Endothelial cell of umbilical vein (primary cell): Measurements from ENCODE around the gene CLPX. TPM values are rescaled to one million over a fixed set of nuclear protein-coding genes. Genes with fewer than 3 reads are reported as not detected.

Experiments
- BruUV-seq: library from RNA; stranded (reverse); fragments of 400-500 nt; replicated peaks from 2 replicates; lab custom pipeline; 2021; lab: Mats Ljungman, UMichigan
- CTCF ChIA-PET: fragments of 300-600, 350-600 bp; sonication (Branson Sonifier 250); formaldehyde crosslinking; loops from one replicate; lab custom pipeline; 2021; ENCODE audit warnings: antibody characterized with exemption, inconsistent platforms; lab: Charles Lee
- POLR2A ChIA-PET: fragments of 300-600, 350-600 bp; sonication (Branson Sonifier 250); formaldehyde crosslinking; loops from one replicate; lab custom pipeline; 2021; ENCODE audit warnings: antibody characterized with exemption, inconsistent platforms; lab: Charles Lee
- DNase-seq: peaks from one replicate; pipeline ENCODE4 v3.0.0-alpha.2; 2011; ENCODE audit warnings: low read depth, low spot score
- FAIRE-seq: peaks from 2 replicates; lab custom pipeline; 2011; peaks lifted over from hg19 to GRCh38; lab: Jason Lieb, UNC
- H2AFZ ChIP-seq: 2 replicates; pipeline ENCODE4 v1.6.0; 2012; ENCODE audit warnings: low read depth, low read length, control low read depth, inconsistent platforms
- H3K27ac ChIP-seq: 2 replicates; pipeline ENCODE4 v1.5.1; 2011; ENCODE audit warnings: low read depth, mild to moderate bottlenecking, control low read depth, low read length, moderate library complexity; ENCODE audit not compliant: insufficient read depth
- H3K27me3 ChIP-seq, 2 experiments: 2 replicates each; pipeline versions ENCODE4 v1.6.0 to v1.6.1; 2011; ENCODE audit warnings: low read length in 2 of 2, mixed read lengths in 1 of 2; ENCODE audit not compliant: control insufficient read depth in 2 of 2, insufficient read depth in 2 of 2
- H3K36me3 ChIP-seq, 2 experiments: 2 replicates in 1 of 2; 3 replicates in 1 of 2; pipeline ENCODE4 v1.5.1; 2011; ENCODE audit warnings: low read length in 2 of 2, mild to moderate bottlenecking in 1 of 2, moderate library complexity in 1 of 2; ENCODE audit not compliant: control insufficient read depth in 2 of 2, insufficient read depth in 2 of 2; ENCODE audit errors: extremely low read depth in 1 of 2
- H3K4me1 ChIP-seq: 3 replicates; pipeline ENCODE4 v1.5.1; 2011; ENCODE audit warnings: mild to moderate bottlenecking, low read length; ENCODE audit not compliant: control insufficient read depth, insufficient read depth; ENCODE audit errors: extremely low read depth
- H3K4me2 ChIP-seq: 2 replicates; pipeline ENCODE4 v1.6.1; 2011; ENCODE audit warnings: low read length, control low read depth, mixed read lengths; ENCODE audit not compliant: insufficient read depth
- H3K4me3 ChIP-seq, 3 experiments: fragments of 200-600 bp in 1 of 3; sonication (generic), shearing (Covaris generic) in 1 of 3; replicated peaks in 1 of 3; 2 replicates each; pipeline ENCODE4 v1.5.1; 2011 to 2016; ENCODE audit warnings: control low read depth in 3 of 3, low read length in 3 of 3, mild to moderate bottlenecking in 2 of 3, inconsistent platforms in 1 of 3, low read depth in 1 of 3, moderate library complexity in 1 of 3; ENCODE audit not compliant: insufficient read depth in 1 of 3
- H3K79me2 ChIP-seq: 2 replicates; pipeline ENCODE4 v1.6.0; 2012; ENCODE audit warnings: low read length, inconsistent platforms; ENCODE audit not compliant: control insufficient read depth, insufficient read depth
- H3K9ac ChIP-seq: replicated peaks from 2 replicates; pipeline ENCODE3; 2011; ENCODE audit warnings: low read length, control low read depth; ENCODE audit not compliant: insufficient read depth; ENCODE audit errors: extremely low read depth
- H3K9me1 ChIP-seq: replicated peaks from 3 replicates; pipeline ENCODE4 v1.6.0; 2011; ENCODE audit warnings: mild to moderate bottlenecking, low read length; ENCODE audit not compliant: control insufficient read depth, insufficient read depth; ENCODE audit errors: extremely low read depth
- H3K9me3 ChIP-seq: replicated peaks from 2 replicates; pipeline ENCODE4 v1.5.1; 2012; ENCODE audit warnings: low read length, inconsistent platforms; ENCODE audit not compliant: control insufficient read depth, insufficient read depth
- H4K20me1 ChIP-seq: replicated peaks from 2 replicates; pipeline ENCODE3; 2011; ENCODE audit warnings: mild to moderate bottlenecking, low read length; ENCODE audit not compliant: control insufficient read depth, insufficient read depth; ENCODE audit errors: extremely low read depth
- CTCF ChIP-seq, 2 donors: IDR thresholded peaks; 1 replicate in 1 of 2; 2 replicates in 1 of 2; pipeline ENCODE4 v1.5.1; 2011; ENCODE audit warnings: low read length in 2 of 2, mild to moderate bottlenecking in 2 of 2, moderate library complexity in 2 of 2, control low read depth in 1 of 2, inconsistent platforms in 1 of 2, low read depth in 1 of 2; ENCODE audit not compliant: insufficient read depth in 1 of 2; ENCODE audit errors: extremely low read depth in 1 of 2
- EZH2 ChIP-seq: IDR thresholded peaks from 2 replicates; pipeline ENCODE4 v1.6.1; 2012; ENCODE audit warnings: borderline replicate concordance, low read depth, mild to moderate bottlenecking, moderate library complexity, low read length, inconsistent platforms; ENCODE audit not compliant: severe bottlenecking
- FOS ChIP-seq: IDR thresholded peaks from 2 replicates; pipeline ENCODE4 v1.6.1; 2011; ENCODE audit warnings: mild to moderate bottlenecking, low read length, moderate library complexity, borderline replicate concordance; ENCODE audit not compliant: insufficient read depth
- GATA2 ChIP-seq: IDR thresholded peaks from 2 replicates; pipeline ENCODE4 v1.7.0; 2011; ENCODE audit warnings: low read depth, mild to moderate bottlenecking, moderate library complexity, mixed read lengths, low read length; ENCODE audit not compliant: insufficient read length, insufficient read depth
- JUN ChIP-seq: IDR thresholded peaks from 2 replicates; pipeline ENCODE4 v1.6.1; 2011; ENCODE audit warnings: borderline replicate concordance, low read depth; ENCODE audit not compliant: insufficient read length, insufficient read depth
- MAX ChIP-seq: IDR thresholded peaks from 2 replicates; pipeline ENCODE4 v1.6.1; 2011; ENCODE audit not compliant: insufficient read depth, insufficient read length
- MYC ChIP-seq: IDR thresholded peaks from one replicate; pipeline ENCODE4 v1.6.1; 2011; ENCODE audit warnings: mild to moderate bottlenecking, low read depth, low read length
- POLR2A ChIP-seq: IDR thresholded peaks from 2 replicates; pipeline ENCODE4 v1.6.1; 2012; ENCODE audit warnings: low read depth, mild to moderate bottlenecking, control low read depth, low read length
- POLR2AphosphoS5 ChIP-seq: IDR thresholded peaks from 2 replicates; pipeline ENCODE4 v1.6.1; 2012; ENCODE audit warnings: low read depth, mild to moderate bottlenecking, control low read depth, low read length, moderate library complexity; ENCODE audit not compliant: insufficient read depth
- dilution Hi-C: fragments of 300-500 bp; cut with MboI; formaldehyde crosslinking; loops from one replicate; pipeline ENCODE4 v1.15.0; 2019; ENCODE audit warnings: low sequenced_read_pairs; ENCODE audit not compliant: extremely low pct_ligation_motif_present
- intact Hi-C: fragments of 100-400 bp; cut with micrococcal nuclease; formaldehyde crosslinking; loops from one replicate; pipeline ENCODE4 v1.10.0; 2022
- polyA plus RNA-seq, 4 experiments: library from polyadenylated mRNA; depleted of rRNA in 3 of 4; stranded (reverse) in 3 of 4; unstranded in 1 of 4; fragments of >200 nt; gene quantifications; 2 replicates each; pipeline versions ENCODE4 v1.2.1 to v1.2.3, GENCODE V29; 2011 to 2012; ENCODE audit warnings: missing spikeins in 1 of 4
- total RNA-seq: library from RNA; stranded (reverse); gene quantifications from 2 replicates; pipeline ENCODE4 v1.2.3, GENCODE V29; 2021

CLPX gene
- total and polyA plus RNA-seq, 2 donors (not counting 3 experiments of a cell fraction or from before 2014, with no cell fraction given), result 11.1 to 41.4 TPM

GRCh38 chr15:65110676-65111292, 74.4 kb downstream of the CLPX start:
- peaks cover 6% of the 10 kb centered on the region for H3K4me1 ChIP-seq
- no peaks in the 10 kb centered on the region for H3K9me1 ChIP-seq
- no peaks in the 10 kb centered on the region for H3K9me3 ChIP-seq
- no peak overlapping the region for H3K4me2 ChIP-seq
- no TSS peak for BruUV-seq
- H4K20me1 ChIP-seq, result no peaks in the 10 kb centered on the region
- POLR2A ChIA-PET, result interaction anchor here (0.5 to 0.7 kb wide), 4 partner anchors 10 to 193 kb away, joined by 4 to 6 read pairs (median 6); no protein-coding TSS in a partner anchor
- no peak overlapping the region for H2AFZ ChIP-seq
- intact Hi-C loops, result no loop called here
- dilution Hi-C loops, result no loop called here
- FAIRE-seq (peak; percentile 87), DNase-seq (peak; percentile 95)
- H3K9ac ChIP-seq, result peak overlapping the region; percentile 18
- H3K4me3 ChIP-seq, result no peak overlapping the region
- no peaks in the 10 kb centered on the region for H3K27me3 ChIP-seq
- TF ChIP-seq POLR2AphosphoS5 (peak; percentile 37), FOS (peak; percentile 60), MAX (no peak), JUN (peak; percentile 66), GATA2 (peak; percentile 79)
- CTCF ChIA-PET, result interaction anchor here (0.7 to 2.2 kb wide), 6 partner anchors 9 to 56 kb away, joined by 3 to 18 read pairs (median 4); no protein-coding TSS in a partner anchor
- H3K36me3 ChIP-seq, result no peaks in the 10 kb centered on the region
- peak overlapping the region; percentile 66 for H3K27ac ChIP-seq
- no peaks in the 10 kb centered on the region for H3K79me2 ChIP-seq

- H3K4me1 ChIP-seq, result peaks cover 6% of the 10 kb centered on the region
- no peaks in the 10 kb centered on the region for H3K9me3 ChIP-seq
- no peaks in the 10 kb centered on the region for H3K36me3 ChIP-seq
- FAIRE-seq (no peak), DNase-seq (peak; percentile 60)
- dilution Hi-C loops (no loop called here), intact Hi-C loops (no loop called here)
- no peak overlapping the region for H3K27ac ChIP-seq
- H2AFZ ChIP-seq, result no peak overlapping the region
- H3K9me1 ChIP-seq, result no peaks in the 10 kb centered on the region
- no peak overlapping the region for H3K4me3 ChIP-seq
- POLR2A ChIA-PET, result no interaction called here
- H4K20me1 ChIP-seq, result no peaks in the 10 kb centered on the region
- H3K27me3 ChIP-seq, result no peaks in the 10 kb centered on the region
- CTCF ChIA-PET, result no interaction called here
- no peak overlapping the region for H3K9ac ChIP-seq
- TF ChIP-seq MAX (no peak), CTCF (IDR thresholded peaks at IDR 0.05; ENCODE audit: extremely low read depth in 1 of 2, insufficient read depth in 1 of 2, low read depth in 1 of 2, low read length in 2 of 2) (no peak), GATA2 (no peak), JUN (no peak), EZH2 (no peak), MYC (no peak), FOS (no peak), POLR2A (no peak), POLR2AphosphoS5 (no peak)
- H3K4me2 ChIP-seq, result no peak overlapping the region
- no TSS peak for BruUV-seq
- no peaks in the 10 kb centered on the region for H3K79me2 ChIP-seq
These were observed 79.0 kb downstream of the CLPX start for GRCh38 chr15:65106011-65106590.
